AG09319 (cell line): Measurements from ENCODE around the gene WASL.
"Not testable (repeated sequence)": the region's sequence is repeated elsewhere in the genome, so short reads cannot be mapped to it uniquely, and the experiment has no call there.

Experiments used
- DNase-seq: peaks from one replicate; pipeline ENCODE4 v3.0.0-alpha.2; 2010; ENCODE audit warnings: low read depth; ENCODE audit errors: extremely low read depth
- CTCF ChIP-seq: IDR thresholded peaks from 2 replicates; pipeline ENCODE4 v1.5.1; 2011; ENCODE audit warnings: low read depth, mild to moderate bottlenecking, inconsistent platforms, low read length, moderate library complexity

Gene WASL

GRCh38 chr7:123729218-123729578 is 19.6 kb downstream of the WASL start:
- DNase-seq: no peak
- no peak for TF ChIP-seq CTCF

- TF ChIP-seq CTCF: no peak
- DNase-seq: peak; percentile 70
Measured at GRCh38 chr7:123727071-123727837, 21.5 kb downstream of the WASL start.

DNA sequence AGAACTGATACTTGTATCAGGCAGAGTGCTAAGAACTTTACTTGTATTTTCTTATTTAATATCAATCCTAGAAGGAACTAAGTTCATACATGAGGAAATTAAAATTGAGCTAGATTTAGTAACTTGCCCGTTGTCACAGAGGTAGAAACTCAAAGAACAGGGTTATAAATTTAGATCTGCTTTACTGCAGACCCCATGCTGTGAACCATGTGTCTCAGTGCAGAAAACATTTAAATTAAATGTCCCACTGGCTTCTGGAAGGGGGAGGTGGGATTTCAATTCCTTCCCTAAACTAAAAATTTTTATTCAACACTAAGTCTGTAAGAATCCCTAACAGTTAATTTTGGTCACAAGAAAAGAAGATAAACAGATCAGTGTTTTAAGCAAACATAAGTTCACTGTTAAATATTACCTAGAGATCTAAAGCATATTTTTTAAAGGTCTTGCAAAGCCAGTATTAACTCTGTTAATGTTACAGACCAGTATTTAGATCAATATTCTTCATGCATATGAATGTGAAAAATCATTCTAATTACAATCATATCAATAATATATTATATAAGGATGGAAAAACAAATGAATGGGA is 23.1 kb downstream of the WASL start:
- no peak for DNase-seq
- TF ChIP-seq CTCF: no peak

- no peak for DNase-seq
Measured at GRCh38 chr7:123724817-123725253, 24.0 kb downstream of the WASL start.

GRCh38 chr7:123723913-123724312 is 24.9 kb downstream of the WASL start:
- TF ChIP-seq CTCF: no peak
- DNase-seq: no peak

More at GRCh38 chr7:123724817-123725253, 24.0 kb downstream of the WASL start:
- no peak for TF ChIP-seq CTCF

DNA sequence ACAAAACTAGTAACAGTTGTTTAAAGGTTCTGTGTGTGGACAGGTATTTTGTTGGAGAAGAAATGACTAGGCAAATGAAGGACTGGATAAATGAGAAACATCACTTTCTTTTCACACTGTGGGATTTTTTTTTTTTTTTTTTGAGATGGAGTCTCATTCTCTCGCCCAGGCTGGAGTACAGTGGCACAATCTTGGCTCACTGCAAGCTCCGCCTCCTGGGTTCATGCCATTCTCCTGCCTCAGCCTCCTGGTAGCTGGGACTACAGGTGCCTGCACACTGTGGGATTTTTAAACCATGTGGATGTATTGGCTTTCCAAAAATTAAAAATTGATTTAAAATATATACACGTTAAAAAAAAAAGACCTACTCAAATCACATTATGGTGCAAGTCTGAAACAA is 28.3 kb downstream of the WASL start:
- not testable (repeated sequence) for DNase-seq

- DNase-seq: no peak
- no peak for TF ChIP-seq CTCF
Measured at GRCh38 chr7:123719197-123719721, 29.5 kb downstream of the WASL start.

- TF ChIP-seq CTCF: no peak
- no peak for DNase-seq
Measured at GRCh38 chr7:123718773-123719172, 30.0 kb downstream of the WASL start.
